GM12872 (cell line): ENCODE results near the gene NME5.

Experiments used
- CTCF ChIP-seq: IDR thresholded peaks from 3 replicates; pipeline ENCODE4 v1.5.1; 2011; ENCODE audit warnings: low read depth, mild to moderate bottlenecking, low read length, moderate library complexity; ENCODE audit not compliant: insufficient read depth

NME5 gene

GRCh38 chr5:138157626-138158025, 18.4 kb upstream of the NME5 start:
- TF ChIP-seq CTCF, result no peak

- no peak for TF ChIP-seq CTCF
Measured at GRCh38 chr5:138149530-138149929, 10.3 kb upstream of the NME5 start.

- no peak for TF ChIP-seq CTCF
Measured at GRCh38 chr5:138148811-138149210, 9.6 kb upstream of the NME5 start.

- no peak for TF ChIP-seq CTCF
Measured at GRCh38 chr5:138141734-138142133, 2.5 kb upstream of the NME5 start.

DNA sequence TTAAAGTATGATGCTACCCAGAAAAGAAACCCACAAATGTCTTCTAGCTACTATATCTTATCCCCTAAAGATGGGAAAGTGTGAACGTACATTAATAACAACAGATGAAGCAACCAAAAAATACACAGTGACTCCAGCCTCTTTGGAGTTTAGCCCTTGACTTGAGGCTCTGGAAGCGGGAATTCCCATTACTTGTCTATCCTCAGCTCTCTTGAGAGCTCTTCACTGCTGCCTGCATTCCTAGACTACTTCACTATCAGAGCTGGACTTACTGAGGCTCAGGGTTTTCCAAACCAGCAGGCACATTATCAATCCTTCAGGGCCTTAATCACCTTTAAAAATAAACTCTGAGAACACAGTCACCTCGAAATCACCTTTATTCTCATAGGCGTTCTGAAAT, 1.0 kb upstream of the NME5 start:
- no peak for TF ChIP-seq CTCF

DNA sequence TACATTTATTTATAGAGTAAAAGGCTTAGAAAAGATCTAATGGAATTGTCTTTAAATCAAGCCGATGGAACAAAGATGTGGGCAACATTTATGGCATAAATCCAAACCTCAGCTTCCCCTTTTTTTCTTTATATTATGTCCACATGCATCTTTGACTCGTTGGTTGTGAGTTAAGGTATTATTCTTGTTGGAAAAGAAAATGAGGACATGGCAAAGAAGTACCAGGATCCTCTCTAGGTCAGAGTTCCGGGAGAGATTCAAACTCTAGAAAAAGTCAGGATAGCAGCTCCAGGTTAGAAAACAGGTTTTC, 508 bp upstream of the NME5 start:
- TF ChIP-seq CTCF, result no peak

- TF ChIP-seq CTCF, result no peak
Measured at GRCh38 chr5:138132543-138132942, 6.7 kb downstream of the NME5 start.

- TF ChIP-seq CTCF, result no peak
Measured at GRCh38 chr5:138129347-138129746, 9.9 kb downstream of the NME5 start.
